H1 (cell line): ENCODE measurements around the gene TRABD. TPM values are rescaled to one million over a fixed set of nuclear protein-coding genes. Genes with fewer than 3 reads are reported as not detected.

ENCODE experiments used
- CTCF ChIA-PET: fragments of 300-600 bp; sonication (Branson Sonifier 250); formaldehyde crosslinking; loops from one replicate; lab custom pipeline; 2021; ENCODE audit not compliant: partially characterized antibody; lab: Charles Lee
- POLR2A ChIA-PET: fragments of 300-600 bp; sonication (Branson Sonifier 250); formaldehyde crosslinking; loops from one replicate; lab custom pipeline; 2021; ENCODE audit warnings: inconsistent platforms; ENCODE audit not compliant: partially characterized antibody; lab: Charles Lee
- DNase-seq, 2 experiments: peaks; one replicate each; pipeline versions ENCODE4 v3.0.0 to v3.0.0-alpha.2; 2010 to 2022; ENCODE audit warnings: low spot score in 2 of 2, low read depth in 1 of 2, mixed read lengths in 1 of 2
- FAIRE-seq: peaks from 2 replicates; lab custom pipeline; 2011; peaks lifted over from hg19 to GRCh38; lab: Jason Lieb, UNC
- H2AFZ ChIP-seq: 2 replicates; pipeline ENCODE4 v1.8.1; 2012; ENCODE audit warnings: low read length, inconsistent platforms
- H2AK5ac ChIP-seq: 2 replicates; pipeline ENCODE4 v1.6.1; 2013; ENCODE audit warnings: low read depth, low read length
- H2BK120ac ChIP-seq: replicated peaks from 2 replicates; pipeline ENCODE3; 2013; ENCODE audit warnings: low read depth, low read length, inconsistent platforms
- H2BK12ac ChIP-seq: 2 replicates; pipeline ENCODE4 v1.6.1; 2013; ENCODE audit warnings: low read depth, low read length
- H2BK15ac ChIP-seq: 2 replicates; pipeline ENCODE4 v1.6.1; 2013; ENCODE audit warnings: low read length
- H2BK20ac ChIP-seq: 2 replicates; pipeline ENCODE4 v1.6.1; 2013; ENCODE audit warnings: low read length
- H2BK5ac ChIP-seq: 2 replicates; pipeline ENCODE4 v1.6.1; 2013; ENCODE audit warnings: low read depth, low read length
- H3K14ac ChIP-seq: 2 replicates; pipeline ENCODE4 v1.6.1; 2013; ENCODE audit warnings: inconsistent platforms; ENCODE audit not compliant: insufficient read length
- H3K18ac ChIP-seq: 2 replicates; pipeline ENCODE4 v1.6.1; 2013; ENCODE audit warnings: low read length; ENCODE audit errors: extremely low read depth
- H3K23ac ChIP-seq: 2 replicates; pipeline ENCODE4 v1.6.1; 2013; ENCODE audit warnings: inconsistent platforms; ENCODE audit not compliant: insufficient read length
- H3K23me2 ChIP-seq: 2 replicates; pipeline ENCODE4 v1.6.1; 2013; ENCODE audit warnings: low read depth, low read length
- H3K27ac ChIP-seq: 2 replicates; pipeline ENCODE4 v1.6.1; 2011; ENCODE audit warnings: low read depth, low read length, inconsistent platforms
- H3K27me3 ChIP-seq, 4 experiments: replicated peaks in 1 of 4; 1 replicate in 1 of 4; 2 replicates in 3 of 4; pipeline versions ENCODE4 v1.6.1 to v1.8.1; 2011 to 2013; ENCODE audit warnings: low read length in 3 of 4, mild to moderate bottlenecking in 3 of 4, inconsistent platforms in 2 of 4, mixed read lengths in 2 of 4, moderate library complexity in 1 of 4; ENCODE audit not compliant: control insufficient read depth in 3 of 4, insufficient read depth in 3 of 4; ENCODE audit errors: extremely low read depth in 1 of 4
- H3K36me3 ChIP-seq, 4 experiments: 2 replicates each; pipeline versions ENCODE4 v1.6.1 to v1.8.1; 2011 to 2013; ENCODE audit warnings: mild to moderate bottlenecking in 4 of 4, low read length in 3 of 4, moderate library complexity in 2 of 4, control low read depth in 1 of 4, inconsistent platforms in 1 of 4; ENCODE audit not compliant: insufficient read depth in 4 of 4, control insufficient read depth in 2 of 4
- H3K4ac ChIP-seq: replicated peaks from 2 replicates; pipeline ENCODE3; 2013; ENCODE audit warnings: low read length, low read depth, mixed read lengths, inconsistent platforms; ENCODE audit not compliant: insufficient read length
- H3K4me1 ChIP-seq, 4 experiments: replicated peaks in 1 of 4; 1 replicate in 1 of 4; 2 replicates in 3 of 4; pipeline versions ENCODE4 v1.6.1 to v1.8.1; 2011 to 2013; ENCODE audit warnings: low read length in 3 of 4, inconsistent platforms in 2 of 4, mixed read lengths in 1 of 4; ENCODE audit not compliant: insufficient read depth in 4 of 4, control insufficient read depth in 3 of 4
- H3K4me2 ChIP-seq, 2 experiments: 2 replicates each; pipeline versions ENCODE4 v1.6.1 to v1.8.1; 2011 to 2013; ENCODE audit warnings: low read depth in 2 of 2, low read length in 2 of 2, control low read depth in 1 of 2, inconsistent platforms in 1 of 2, mild to moderate bottlenecking in 1 of 2; ENCODE audit not compliant: insufficient read depth in 1 of 2
- H3K4me3 ChIP-seq, 4 experiments: fragments of 200-600, 300-600 bp in 1 of 4; sonication (generic), shearing (Covaris generic), sonication (Bioruptor Twin) in 1 of 4; 2 replicates each; pipeline versions ENCODE4 v1.5.1 to v1.8.1; 2011 to 2016; ENCODE audit warnings: low read length in 4 of 4, low read depth in 3 of 4, control low read depth in 2 of 4, inconsistent platforms in 2 of 4, mild to moderate bottlenecking in 2 of 4, mixed read lengths in 1 of 4, moderate library complexity in 1 of 4; ENCODE audit not compliant: insufficient read depth in 2 of 4; ENCODE audit errors: extremely low read depth in 1 of 4
- H3K56ac ChIP-seq: replicated peaks from 2 replicates; pipeline ENCODE3; 2013; ENCODE audit warnings: low read depth, mild to moderate bottlenecking, mixed read lengths, low read length, inconsistent platforms; ENCODE audit not compliant: insufficient read length
- H3K79me1 ChIP-seq: 2 replicates; pipeline ENCODE4 v1.6.1; 2013; ENCODE audit warnings: low read depth, low read length, control low read depth
- H3K79me2 ChIP-seq, 2 experiments: 2 replicates each; pipeline versions ENCODE4 v1.6.1 to v1.8.1; 2012 to 2013; ENCODE audit warnings: low read length in 2 of 2, mild to moderate bottlenecking in 2 of 2, inconsistent platforms in 1 of 2; ENCODE audit not compliant: insufficient read depth in 2 of 2, control insufficient read depth in 1 of 2
- H3K9ac ChIP-seq, 4 experiments: replicated peaks in 1 of 4; 1 replicate in 1 of 4; 2 replicates in 3 of 4; pipeline versions ENCODE4 v1.6.1 to v1.8.1; 2011 to 2013; ENCODE audit warnings: low read depth in 3 of 4, low read length in 3 of 4, control low read depth in 2 of 4, mild to moderate bottlenecking in 2 of 4, moderate library complexity in 2 of 4, inconsistent platforms in 1 of 4; ENCODE audit errors: extremely low read depth in 1 of 4
- H3K9me3 ChIP-seq, 2 experiments: 2 replicates each; pipeline versions ENCODE4 v1.6.1 to v1.8.1; 2012 to 2013; ENCODE audit warnings: mild to moderate bottlenecking in 2 of 2, moderate library complexity in 2 of 2, control low read depth in 1 of 2, inconsistent platforms in 1 of 2, low read depth in 1 of 2, low read length in 1 of 2, mixed read lengths in 1 of 2; ENCODE audit not compliant: insufficient read depth in 2 of 2
- H4K20me1 ChIP-seq, 2 experiments: replicated peaks in 1 of 2; 2 replicates each; pipeline versions ENCODE3 to v1.8.1; 2011 to 2013; ENCODE audit warnings: inconsistent platforms in 2 of 2, low read length in 2 of 2, mild to moderate bottlenecking in 1 of 2; ENCODE audit not compliant: insufficient read depth in 2 of 2, control insufficient read depth in 1 of 2
- H4K5ac ChIP-seq: 2 replicates; pipeline ENCODE4 v1.6.1; 2013; ENCODE audit warnings: low read length, low read depth, mixed read lengths, inconsistent platforms; ENCODE audit not compliant: insufficient read length
- H4K8ac ChIP-seq: 2 replicates; pipeline ENCODE4 v1.8.0; 2013; ENCODE audit warnings: mild to moderate bottlenecking, moderate library complexity, low read length, inconsistent platforms; ENCODE audit not compliant: insufficient read depth; ENCODE audit errors: extremely low read depth
- H4K91ac ChIP-seq: replicated peaks from 2 replicates; pipeline ENCODE3; 2013; ENCODE audit warnings: low read length, mixed read lengths, inconsistent platforms; ENCODE audit not compliant: insufficient read length
- CHD2 ChIP-seq: IDR thresholded peaks from 2 replicates; pipeline ENCODE4 v1.6.1; 2012; ENCODE audit warnings: low read length, improper control_type of control experiment
- JUN ChIP-seq: IDR thresholded peaks from 2 replicates; pipeline ENCODE4 v1.6.1; 2011; ENCODE audit warnings: low read depth, mild to moderate bottlenecking, improper control_type of control experiment, low read length
- SRF ChIP-seq: IDR thresholded peaks from 2 replicates; pipeline ENCODE4 v1.6.1; 2011; ENCODE audit warnings: mild to moderate bottlenecking, low read depth, low read length, moderate library complexity
- TCF12 ChIP-seq: IDR thresholded peaks from 2 replicates; pipeline ENCODE4 v1.6.1; 2011; ENCODE audit warnings: low read depth, mild to moderate bottlenecking, low read length
- WGBS, 2 experiments: shearing (Covaris generic) in 1 of 2; methylation state at CpG; one replicate each; pipeline versions ENCODE4 v1.1.6 to v1.1.7; 2013 to 2015; ENCODE audit warnings: low lambda C conversion rate in 2 of 2, mixed read lengths in 2 of 2, inconsistent platforms in 1 of 2, low coverage in 1 of 2, missing lambda C conversion rate in 1 of 2; ENCODE audit not compliant: insufficient replicate concordance in 2 of 2, insufficient coverage in 1 of 2, insufficient read length in 1 of 2; ENCODE audit errors: extremely low coverage in 1 of 2, missing lambda C conversion rate in 1 of 2; 5-methylcytosine and 5-hydroxymethylcytosine counted together
- polyA plus RNA-seq, 7 experiments: library from polyadenylated mRNA; depleted of rRNA in 3 of 7; stranded (reverse) in 5 of 7; unstranded in 2 of 7; fragments of >200 nt in 5 of 7; fragments of 200-250 nt in 2 of 7; gene quantifications; 1 replicate in 5 of 7; 2 replicates in 1 of 7; 4 replicates in 1 of 7; pipeline versions ENCODE4 v1.2.1 to v1.2.3, GENCODE V29; 2011 to 2013; ENCODE audit warnings: missing spikeins in 2 of 7, mixed read lengths in 2 of 7
- total RNA-seq: library from RNA; stranded (reverse); fragmentation: NEBNext Ultra II Directional; extraction: Animal tissue kit (Norgen Biotek cat#: 25700); gene quantifications from 2 replicates; pipeline ENCODE4 v1.2.1, GENCODE V29; 2021

TRABD gene
- total and polyA plus RNA-seq, 2 of the 8 experiments (the other 6 are each of a cell fraction or from before 2014, with no cell fraction given): 44.2 to 57.5 TPM

DNA sequence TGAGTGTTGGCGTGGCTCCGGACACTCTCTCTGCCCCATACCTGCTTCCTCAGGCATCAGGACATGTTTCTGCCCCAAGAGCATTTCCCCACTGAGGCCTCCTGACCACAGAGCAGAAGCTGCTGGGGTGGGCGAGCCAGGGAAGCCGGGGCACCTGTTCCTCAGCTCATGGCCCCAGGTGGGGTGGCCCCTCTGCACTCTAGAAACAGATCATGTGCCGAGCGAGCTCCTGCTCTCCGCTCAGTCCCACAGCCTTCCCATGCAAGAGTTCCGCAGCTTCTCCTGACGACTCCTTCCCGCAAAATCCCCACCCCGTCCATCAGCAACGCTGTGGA lies 37.6 kb upstream of the TRABD start:
- Histone ChIP-seq H2AFZ (no peak overlapping the region), H3K23ac (no peak overlapping the region), H2BK15ac (peak overlapping the region; percentile 5; the same call in 1 of the 2 replicates), H2AK5ac (no peak overlapping the region), H2BK12ac (no peak overlapping the region), H3K23me2 (no peaks in the 10 kb centered on the region), H4K5ac (no peak overlapping the region), H4K20me1 (peaks cover 0 to 3% of the 10 kb centered on the region in 2 experiments), H3K36me3 (no peaks in the 10 kb centered on the region), H3K14ac (no peak overlapping the region), H3K4ac (no peak overlapping the region), H3K79me1 (no peaks in the 10 kb centered on the region), H3K4me3 (no peak overlapping the region), H4K91ac (no peak overlapping the region), H3K4me2 (no peak overlapping the region), H2BK5ac (no peak overlapping the region), H3K18ac (no peak overlapping the region), H3K4me1 (peaks cover 0 to 4% (median 0%) of the 10 kb centered on the region in 4 experiments; a peak in 3 of 7 replicates), H3K27ac (no peak overlapping the region), H3K9ac (no peak overlapping the region), H3K9me3 (no peaks in the 10 kb centered on the region), H4K8ac (peak overlapping the region; percentile 63; the same call in 1 of the 2 replicates), H2BK20ac (no peak overlapping the region), H2BK120ac (no peak overlapping the region), H3K27me3 (peaks cover 0 to 8% (median 2%) of the 10 kb centered on the region in 4 experiments; a peak in 2 of 7 replicates), H3K79me2 (no peaks in the 10 kb centered on the region), H3K56ac (no peak overlapping the region)
- TF ChIP-seq CHD2 (no peak), TCF12 (no peak), SRF (no peak), JUN (no peak)
- ChIA-PET CTCF (interaction anchor here (0.9 to 9.4 kb wide), 17 partner anchors 8 to 218 kb away, joined by 3 to 83 read pairs (median 4); no protein-coding TSS in a partner anchor), POLR2A (no interaction called here)
- 90% methylated on average over 11 of the region's 12 CpGs; no CpG with 5 or more reads in 1 of the 2 experiments for WGBS, 2 experiments
- DNase-seq: no peak
- FAIRE-seq: no peak
